ENCODE results near the gene C1QTNF12. TPM values are rescaled to one million over a fixed set of nuclear protein-coding genes. Genes with fewer than 3 reads are reported as not detected.

C1QTNF12 gene
- polyA plus RNA-seq, 3 donors: 1.1 TPM; not detected in 2

- no peak for DNase-seq
These were observed 42.7 kb downstream of the C1QTNF12 start for GRCh38 chr1:1203561-1204424.

More at GRCh38 chr1:1203561-1204424, 42.7 kb downstream of the C1QTNF12 start:
- Mint-ChIP-seq H3K9me3 (peaks cover 0 to 4% (median 2%) of the 10 kb centered on the region in 7 donors), H3K36me3 (peaks cover 0 to 1% of the 10 kb centered on the region in 2 donors), H3K4me1 (peaks cover 3% of the 10 kb centered on the region), H3K4me3 (no peak overlapping the region), H3K27ac (no peak overlapping the region), H3K27me3 (ENCODE audit: low read depth in 3 of 3) (peaks cover 39 to 73% (median 45%) of the 10 kb centered on the region in 3 donors)
- H3K4me1 ChIP-seq (ENCODE audit: control insufficient read depth in 1 of 2, insufficient read depth in 2 of 2, low read length in 2 of 2): no peaks in the 10 kb centered on the region
- H3K4me3 ChIP-seq (replicated peaks in 1 of 3; ENCODE audit: low read depth in 2 of 3, low read length in 3 of 3): no peak overlapping the region
- intact Hi-C loops (cut with micrococcal nuclease): no loop called here
- H2AFZ ChIP-seq (ENCODE audit: insufficient read depth, low read depth, low read length, poor library complexity, severe bottlenecking): no peak overlapping the region
- H3K9me3 ChIP-seq (replicated peaks in 1 of 2; ENCODE audit: control insufficient read depth in 1 of 2, insufficient read depth in 1 of 2, low read length in 2 of 2): no peaks in the 10 kb centered on the region
- no peaks in the 10 kb centered on the region for H3K79me2 ChIP-seq (ENCODE audit: insufficient read depth, low read length)
- peaks cover 7 to 49% of the 10 kb centered on the region in 2 donors for H3K27me3 ChIP-seq (ENCODE audit: control insufficient read depth in 2 of 2, insufficient read depth in 2 of 2, low read length in 2 of 2)
- no peak overlapping the region for H3K9ac ChIP-seq (ENCODE audit: insufficient read depth, low read length, poor library complexity, severe bottlenecking)
- no peak overlapping the region for H3K4me2 ChIP-seq (replicated peaks; ENCODE audit: extremely low read depth, low read length, poor library complexity, severe bottlenecking)
- no peak for TF ChIP-seq CTCF (IDR thresholded peaks at IDR 0.05)
- no peak overlapping the region for H3K27ac ChIP-seq (ENCODE audit: low read depth in 1 of 2, low read length in 2 of 2)
- WGBS (ENCODE audit: insufficient coverage): 95% methylated on average over 40 of the region's 49 CpGs
- no peaks in the 10 kb centered on the region for H3K36me3 ChIP-seq (replicated peaks in 1 of 2; ENCODE audit: control insufficient read depth in 1 of 2, insufficient read depth in 2 of 2, low read length in 2 of 2)
- H4K20me1 ChIP-seq (ENCODE audit: insufficient read depth, low read length): no peaks in the 10 kb centered on the region
